Adrenal gland (tissue), 19 donors: ENCODE data around the gene ZNF18. TPM values are rescaled to one million over a fixed set of nuclear protein-coding genes. Genes with fewer than 3 reads are reported as not detected.
A peak's percentile ranks its signal among the peaks of the same experiment; 100 is the strongest.

ENCODE experiments used
- DNase-seq, 7 donors: peaks; one replicate each; pipeline ENCODE4 v3.0.0-alpha.2; 2019 to 2020
- H3K27ac ChIP-seq, 5 donors: fragments of 200-600 bp; sonication (generic) in 4 of 5; 1 replicate in 3 of 5; 2 replicates in 2 of 5; pipeline versions ENCODE4 v1.5.1 to v1.8.0; 2016 to 2020; ENCODE audit warnings: mild to moderate bottlenecking in 1 of 5
- H3K27me3 ChIP-seq: fragments of 200-600 bp; 2 replicates; pipeline ENCODE4 v1.8.0; 2021
- H3K36me3 ChIP-seq, 2 donors: fragments of 200-600 bp; replicated peaks in 1 of 2; 1 replicate in 1 of 2; 2 replicates in 1 of 2; pipeline versions ENCODE4 v1.5.1 to v1.8.0; 2018 to 2022
- H3K4me1 ChIP-seq, 2 donors: fragments of 200-600 bp; replicated peaks in 1 of 2; 1 replicate in 1 of 2; 2 replicates in 1 of 2; pipeline versions ENCODE4 v1.5.1 to v1.8.0; 2018 to 2021
- H3K4me3 ChIP-seq, 4 donors: fragments of 200-600 bp; sonication (generic) in 3 of 4; one replicate each; pipeline ENCODE4 v1.5.1; 2016 to 2018
- H3K9me3 ChIP-seq, 3 donors: fragments of 200-600 bp; sonication (generic) in 1 of 3; replicated peaks in 1 of 3; 1 replicate in 2 of 3; 2 replicates in 1 of 3; pipeline versions ENCODE4 v1.5.1 to v1.8.0; 2016 to 2021
- POLR2A ChIP-seq, 2 donors: fragments of 450-650 bp; IDR thresholded peaks; one replicate each; pipeline ENCODE4 v1.6.1; 2017; ENCODE audit warnings: antibody characterized with exemption in 2 of 2, mild to moderate bottlenecking in 2 of 2, moderate library complexity in 1 of 2
- WGBS, 4 donors: extraction: QIAGEN DNeasy Blood & Tissue Kit in 2 of 4; methylation state at CpG; one replicate each; pipeline versions ENCODE4 v1.1.5 to v1.1.7; 2013 to 2017; 5-methylcytosine and 5-hydroxymethylcytosine counted together
- intact Hi-C, 2 donors: fragments of 100-400 bp; cut with DNase I; formaldehyde crosslinking; loops; one replicate each; pipeline versions ENCODE4 v1.14.1 to v1.15.0; 2022 to 2023
- long read RNA-seq, 10 donors: library from polyadenylated mRNA in 3 of 10; unstranded in 2 of 10; stranded (forward) in 1 of 10; transcript quantifications; one replicate each; pipeline ENCODE4 v2.0.0 and lab custom pipeline, GENCODE V29; 2021 to 2026
- polyA plus RNA-seq, 3 donors: library from polyadenylated mRNA; stranded (reverse); fragments of 200-250 nt in 2 of 3; fragments of 350-450 nt in 1 of 3; fragmentation: Illumina TruSeq in 1 of 3; extraction: RNeasy Lipid Tissue Mini Kit (QIAGEN cat#74804) in 1 of 3; gene quantifications; one replicate each; pipeline ENCODE4 v1.2.3, GENCODE V29; 2013 to 2014
- total RNA-seq, 9 donors: library from RNA; depleted of rRNA in 4 of 9; stranded (reverse); fragments of >200 nt in 4 of 9; fragments of 120-200 nt in 1 of 9; fragmentation: NEBNext Ultra II Directional in 1 of 9; extraction: Animal tissue kit (Norgen Biotek cat#: 25700) in 1 of 9; gene quantifications; one replicate each; pipeline versions ENCODE4 v1.1.0 to v1.2.4, GENCODE V29; 2013 to 2023
- TF ChIP-seq, protein P1 (sequence below), 6 experiments: fragments of 450-650 bp in 4 of 6; fragments of 200-600 bp in 2 of 6; sonication (generic) in 1 of 6; IDR thresholded peaks; 1 replicate in 5 of 6; 2 replicates in 1 of 6; pipeline versions ENCODE4 v1.5.1 to v1.8.0; 2016 to 2021; ENCODE audit warnings: antibody characterized with exemption in 6 of 6, mild to moderate bottlenecking in 2 of 6, moderate library complexity in 1 of 6
- donor health status: healthy with polysubstance abuse.
- donor health status: Bipolar disorder and iron deficiency.
- donor health status: DM: yes; HTN: yes; CAD: no.
- donor health status: DM: no; HTN: no; CAD: no.
- donor health status: DM: no; HTN: no; CAD: no.
- donor health status: DM: yes; HTN: yes; CAD: no.

Gene ZNF18, protein sequence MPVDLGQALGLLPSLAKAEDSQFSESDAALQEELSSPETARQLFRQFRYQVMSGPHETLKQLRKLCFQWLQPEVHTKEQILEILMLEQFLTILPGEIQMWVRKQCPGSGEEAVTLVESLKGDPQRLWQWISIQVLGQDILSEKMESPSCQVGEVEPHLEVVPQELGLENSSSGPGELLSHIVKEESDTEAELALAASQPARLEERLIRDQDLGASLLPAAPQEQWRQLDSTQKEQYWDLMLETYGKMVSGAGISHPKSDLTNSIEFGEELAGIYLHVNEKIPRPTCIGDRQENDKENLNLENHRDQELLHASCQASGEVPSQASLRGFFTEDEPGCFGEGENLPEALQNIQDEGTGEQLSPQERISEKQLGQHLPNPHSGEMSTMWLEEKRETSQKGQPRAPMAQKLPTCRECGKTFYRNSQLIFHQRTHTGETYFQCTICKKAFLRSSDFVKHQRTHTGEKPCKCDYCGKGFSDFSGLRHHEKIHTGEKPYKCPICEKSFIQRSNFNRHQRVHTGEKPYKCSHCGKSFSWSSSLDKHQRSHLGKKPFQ
- 1 to 10 TPM; 3.4 to 9.2 (median 6.0) TPM for total RNA-seq
- 10 to 100 TPM in 2 of 3 donors, 1 to 10 TPM in 1; 4.9 to 17.5 (median 10.1) TPM for polyA plus RNA-seq
- long read RNA-seq, donor 1 = 0 reads
- long read RNA-seq, donor 2, partial matches to known transcripts = 0 of 1 reads
- long read RNA-seq, donor 2, other reads (novel, unspliced or antisense) = 0 of 1 reads
- long read RNA-seq, donor 3 = 0 reads
- long read RNA-seq, donor 4, partial matches to known transcripts = 1 of 3 reads
- long read RNA-seq, donor 4, other reads (novel, unspliced or antisense) = 0 of 3 reads
- long read RNA-seq, donor 5, partial matches to known transcripts = 2 of 13 reads
- long read RNA-seq, donor 5, other reads (novel, unspliced or antisense) = 9 of 13 reads
- long read RNA-seq, donor 6, partial matches to known transcripts = 0 of 3 reads
- long read RNA-seq, donor 6, other reads (novel, unspliced or antisense) = 0 of 3 reads
- long read RNA-seq, donor 7, partial matches to known transcripts = 0 of 1 reads
- long read RNA-seq, donor 7, other reads (novel, unspliced or antisense) = 0 of 1 reads
- long read RNA-seq, donor 8 = 0 reads
- long read RNA-seq, donor 9 = 0 reads
- long read RNA-seq, donor 10, partial matches to known transcripts = 0 of 1 reads
- long read RNA-seq, donor 10, other reads (novel, unspliced or antisense) = 0 of 1 reads

DNA sequence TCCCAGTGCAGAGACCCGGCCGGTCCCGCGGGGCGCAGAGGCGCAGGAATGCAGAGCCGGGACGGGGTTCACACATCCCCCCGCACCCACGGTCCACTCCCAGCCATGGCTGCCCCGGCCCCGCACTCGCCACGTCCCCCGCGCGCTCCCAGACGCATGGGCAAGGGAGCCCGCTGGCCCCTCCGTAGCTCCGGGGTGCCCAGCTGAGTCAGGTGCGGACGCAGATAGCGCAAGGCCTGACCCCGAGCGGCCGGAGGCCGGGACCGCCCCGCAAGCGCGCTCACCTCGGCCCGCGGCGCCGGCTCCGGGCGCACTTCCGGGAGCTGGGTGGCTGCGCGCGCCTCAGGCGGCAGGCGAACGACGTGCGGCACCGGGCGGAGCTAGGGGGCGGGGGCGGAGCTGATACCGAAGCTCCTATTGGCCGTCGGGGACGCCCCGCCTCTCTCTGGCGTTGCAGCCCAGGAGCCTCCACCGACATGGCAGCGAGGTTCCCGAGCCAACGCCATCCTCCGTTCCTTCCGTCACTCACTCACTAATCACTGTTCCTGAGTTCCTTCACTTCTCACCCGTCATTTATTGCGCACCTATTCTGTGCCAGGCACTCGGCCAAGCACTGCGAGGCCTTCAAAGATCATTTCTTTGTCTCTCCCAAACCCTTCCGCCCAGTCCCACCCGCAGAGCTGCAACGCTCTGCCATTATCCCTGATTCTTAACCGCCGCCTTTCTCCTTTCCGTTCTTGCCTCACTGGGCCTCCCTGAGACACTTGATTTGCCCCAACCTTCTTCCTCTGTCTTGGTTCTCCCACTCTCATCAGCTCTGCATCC lies at the start of gene ZNF18:
Gene ZNF18 (minus strand): TSS at position 329 of the 825 bp plus-strand sequence. CDS start 4,646 bp downstream, outside the sequence.
- peak; percentile 96 to 98 (median 98) for DNase-seq
- no peaks in the 10 kb centered on the region for H3K36me3 ChIP-seq
- H3K27me3 ChIP-seq = no peaks in the 10 kb centered on the region
- intact Hi-C loops = no loop called here
- H3K9me3 ChIP-seq = no peaks in the 10 kb centered on the region
- peak within 1 kb of the TSS; percentile 12 to 89 (median 88) for H3K4me3 ChIP-seq
- H3K27ac ChIP-seq = peak within 1 kb of the TSS; percentile 62 to 98 (median 91)
- peaks cover 0 to 15% of the 10 kb centered on the region in 2 donors for H3K4me1 ChIP-seq
- TF ChIP-seq POLR2A (IDR thresholded peaks at IDR 0.05) = peak; percentile 92 to 96
- TF ChIP-seq, protein P1, sequence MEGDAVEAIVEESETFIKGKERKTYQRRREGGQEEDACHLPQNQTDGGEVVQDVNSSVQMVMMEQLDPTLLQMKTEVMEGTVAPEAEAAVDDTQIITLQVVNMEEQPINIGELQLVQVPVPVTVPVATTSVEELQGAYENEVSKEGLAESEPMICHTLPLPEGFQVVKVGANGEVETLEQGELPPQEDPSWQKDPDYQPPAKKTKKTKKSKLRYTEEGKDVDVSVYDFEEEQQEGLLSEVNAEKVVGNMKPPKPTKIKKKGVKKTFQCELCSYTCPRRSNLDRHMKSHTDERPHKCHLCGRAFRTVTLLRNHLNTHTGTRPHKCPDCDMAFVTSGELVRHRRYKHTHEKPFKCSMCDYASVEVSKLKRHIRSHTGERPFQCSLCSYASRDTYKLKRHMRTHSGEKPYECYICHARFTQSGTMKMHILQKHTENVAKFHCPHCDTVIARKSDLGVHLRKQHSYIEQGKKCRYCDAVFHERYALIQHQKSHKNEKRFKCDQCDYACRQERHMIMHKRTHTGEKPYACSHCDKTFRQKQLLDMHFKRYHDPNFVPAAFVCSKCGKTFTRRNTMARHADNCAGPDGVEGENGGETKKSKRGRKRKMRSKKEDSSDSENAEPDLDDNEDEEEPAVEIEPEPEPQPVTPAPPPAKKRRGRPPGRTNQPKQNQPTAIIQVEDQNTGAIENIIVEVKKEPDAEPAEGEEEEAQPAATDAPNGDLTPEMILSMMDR (IDR thresholded peaks at IDR 0.05) = peak in 2 of 6 experiments; percentile 11 to 22
- WGBS, 4 donors = 1% methylated on average over 16 to 74 of the region's 74 CpGs

DNA sequence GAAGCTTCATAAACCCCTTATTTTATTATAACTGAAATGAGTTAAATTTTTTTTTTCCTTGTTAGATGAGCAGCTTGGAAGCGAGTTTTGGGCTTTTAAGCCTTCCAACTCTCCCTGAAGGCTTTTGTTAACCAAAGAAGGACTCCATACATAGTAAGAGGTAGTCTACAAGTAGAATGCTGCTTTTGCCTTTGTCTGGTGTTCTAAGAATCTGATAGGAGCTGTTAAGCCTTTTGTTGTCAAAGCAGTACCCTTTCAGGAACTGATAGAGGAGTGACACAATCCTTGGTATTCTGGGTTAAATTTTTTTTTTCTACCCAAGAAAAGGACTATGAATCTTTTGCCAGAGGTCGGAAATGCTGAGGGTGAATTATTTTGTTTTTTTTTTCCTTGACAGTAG lies 49.5 kb upstream of the ZNF18 start:
- peaks cover 4 to 42% of the 10 kb centered on the region in 2 donors for H3K4me1 ChIP-seq
- H3K36me3 ChIP-seq = no peaks in the 10 kb centered on the region
- 54 to 61% (median 57%) methylated on average over 2 of the region's 2 CpGs for WGBS, 4 donors
- no peak for TF ChIP-seq POLR2A (IDR thresholded peaks at IDR 0.05)
- DNase-seq = no peak
- no peak overlapping the region for H3K27ac ChIP-seq
- H3K9me3 ChIP-seq = no peaks in the 10 kb centered on the region
- no peaks in the 10 kb centered on the region for H3K27me3 ChIP-seq
- intact Hi-C loops = loop anchor here in 1 of 2 donors (10.0 kb wide), 1 partner anchor 58 kb away; no protein-coding TSS in a partner anchor
- H3K4me3 ChIP-seq = no peak overlapping the region

DNA sequence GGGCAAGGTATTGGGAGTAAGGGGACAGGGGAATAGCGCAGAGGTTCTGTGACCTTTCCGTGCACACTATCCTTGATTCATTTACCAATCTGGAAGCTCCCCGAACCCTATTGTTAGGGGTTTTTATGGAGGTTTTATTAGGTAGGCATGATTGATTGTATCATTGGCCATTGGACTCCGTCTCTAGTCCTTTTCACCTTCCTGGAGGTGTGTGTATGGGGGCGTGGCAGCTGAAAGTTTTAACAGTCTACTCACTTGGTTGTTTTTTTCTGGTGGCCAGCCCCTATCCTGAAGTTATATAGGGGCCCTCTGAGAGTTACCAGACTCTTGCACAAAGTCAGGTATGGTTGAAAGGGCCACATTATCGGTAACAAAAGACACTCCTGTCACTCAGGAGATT lies 46.4 kb upstream of the ZNF18 start:
- no peak for TF ChIP-seq POLR2A (IDR thresholded peaks at IDR 0.05)
- TF ChIP-seq, protein P1 (IDR thresholded peaks at IDR 0.05) = no peak
- no peaks in the 10 kb centered on the region for H3K36me3 ChIP-seq
- 94 to 98% (median 97%) methylated on average over 6 of the region's 6 CpGs for WGBS, 4 donors
- intact Hi-C loops = loop anchor here in 1 of 2 donors (10.0 kb wide), 1 partner anchor 61 kb away; no protein-coding TSS in a partner anchor
- no peaks in the 10 kb centered on the region for H3K27me3 ChIP-seq
- peaks cover 9 to 58% of the 10 kb centered on the region in 2 donors for H3K4me1 ChIP-seq
- no peak for DNase-seq
- H3K9me3 ChIP-seq = no peaks in the 10 kb centered on the region
- no peak overlapping the region for H3K27ac ChIP-seq
- no peak overlapping the region for H3K4me3 ChIP-seq

DNA sequence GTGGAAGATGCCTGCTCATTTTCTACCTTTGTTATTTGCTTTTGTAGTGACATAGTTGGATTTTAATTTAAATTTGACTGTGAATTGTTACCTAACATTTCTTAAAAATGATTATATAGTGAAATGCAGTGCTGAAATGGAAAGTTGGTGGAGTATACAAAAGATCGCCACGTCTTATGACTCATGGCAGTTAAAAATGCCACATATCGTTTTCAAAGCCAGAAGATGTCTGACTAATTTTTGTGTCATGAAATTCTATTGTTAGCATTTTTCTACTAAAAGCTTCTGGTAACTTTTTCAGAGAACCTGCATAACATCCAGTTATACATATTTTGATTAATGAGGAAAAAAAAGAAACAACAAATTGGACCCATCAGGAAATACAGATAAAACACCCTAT lies 44.0 kb upstream of the ZNF18 start:
- peak in 2 of 7 donors; percentile 12 to 16 for DNase-seq
- no peaks in the 10 kb centered on the region for H3K36me3 ChIP-seq
- H3K27ac ChIP-seq = peak overlapping the region in 4 of 5 donors; percentile 8 to 37 (median 24)
- 35 to 54% (median 37%) methylated on average over 3 of the region's 3 CpGs for WGBS, 4 donors
- TF ChIP-seq, protein P1 (IDR thresholded peaks at IDR 0.05) = no peak
- TF ChIP-seq POLR2A (IDR thresholded peaks at IDR 0.05) = no peak
- H3K4me1 ChIP-seq = peaks cover 9 to 56% of the 10 kb centered on the region in 2 donors
- H3K4me3 ChIP-seq = peak overlapping the region in 1 of 4 donors; percentile 20
- H3K9me3 ChIP-seq = no peaks in the 10 kb centered on the region
- no peaks in the 10 kb centered on the region for H3K27me3 ChIP-seq
- intact Hi-C loops = loop anchor here in 1 of 2 donors (10.0 kb wide), 1 partner anchor 63 kb away; no protein-coding TSS in a partner anchor
